Ishikawa (cell line): ENCODE measurements around the gene USP53.

Experiments
- CEBPB ChIP-seq: IDR thresholded peaks from 2 replicates; pipeline ENCODE4 v1.6.1; 2012
- CREB1 ChIP-seq: IDR thresholded peaks from 2 replicates; pipeline ENCODE4 v1.6.1; 2012; ENCODE audit warnings: low read depth
- EGR1 ChIP-seq: IDR thresholded peaks from 2 replicates; pipeline ENCODE4 v1.6.1; 2012
- EP300 ChIP-seq: IDR thresholded peaks from 2 replicates; pipeline ENCODE4 v1.6.1; 2012; ENCODE audit warnings: borderline replicate concordance
- FOXM1 ChIP-seq: IDR thresholded peaks from 2 replicates; pipeline ENCODE4 v1.6.1; 2012; ENCODE audit warnings: low read depth, borderline replicate concordance
- MAX ChIP-seq: IDR thresholded peaks from 2 replicates; pipeline ENCODE4 v1.6.1; 2012
- NFIC ChIP-seq: IDR thresholded peaks from 2 replicates; pipeline ENCODE4 v1.6.1; 2012
- RAD21 ChIP-seq: IDR thresholded peaks from 2 replicates; pipeline ENCODE4 v1.6.1; 2012; ENCODE audit warnings: low read depth
- REST ChIP-seq: IDR thresholded peaks from 2 replicates; pipeline ENCODE4 v1.6.1; 2012; ENCODE audit warnings: low read depth, mild to moderate bottlenecking
- TAF1 ChIP-seq: IDR thresholded peaks from 2 replicates; pipeline ENCODE4 v1.6.1; 2012; ENCODE audit warnings: low read depth, mild to moderate bottlenecking
- TCF12 ChIP-seq: IDR thresholded peaks from 2 replicates; pipeline ENCODE4 v1.6.1; 2012; ENCODE audit warnings: low read depth
- TEAD4 ChIP-seq: IDR thresholded peaks from 2 replicates; pipeline ENCODE4 v1.6.1; 2012
- USF1 ChIP-seq: IDR thresholded peaks from 2 replicates; pipeline ENCODE4 v1.6.1; 2012
- YY1 ChIP-seq: IDR thresholded peaks from 2 replicates; pipeline ENCODE4 v1.6.1; 2012; ENCODE audit warnings: low read depth
- ZBTB7A ChIP-seq: IDR thresholded peaks from 2 replicates; pipeline ENCODE4 v1.6.1; 2012; ENCODE audit warnings: low read depth

USP53 gene

GRCh38 chr4:119300101-119300978 is 87.8 kb downstream of the USP53 start:
- peak; percentile 69 for TF ChIP-seq USF1
- TF ChIP-seq TAF1 = peak; percentile 80
- peak; percentile 81 for TF ChIP-seq MAX
- TF ChIP-seq EP300 = 0 out of 2 replicates have a peak, but pooled peaks have one; percentile 14
- TF ChIP-seq NFIC = no peak
- peak; percentile 28; the same call in 1 of the 2 replicates for TF ChIP-seq TEAD4
- peak; percentile 31; the same call in 1 of the 2 replicates for TF ChIP-seq TCF12
- no peak for TF ChIP-seq YY1
- TF ChIP-seq REST = no peak

- TF ChIP-seq USF1 (no peak), REST (no peak), MAX (no peak), EGR1 (no peak), CREB1 (no peak), TAF1 (no peak)
These were observed 89.7 kb downstream of the USP53 start for GRCh38 chr4:119302073-119302832.

- no peak for TF ChIP-seq YY1
- TF ChIP-seq EGR1 = no peak
- TF ChIP-seq MAX = no peak
- no peak for TF ChIP-seq TCF12
- no peak for TF ChIP-seq ZBTB7A
- TF ChIP-seq NFIC = no peak
- no peak for TF ChIP-seq TEAD4
- no peak for TF ChIP-seq RAD21
- no peak for TF ChIP-seq USF1
- TF ChIP-seq CREB1 = no peak
- no peak for TF ChIP-seq FOXM1
- no peak for TF ChIP-seq EP300
- no peak for TF ChIP-seq REST
- TF ChIP-seq CEBPB = no peak
- no peak for TF ChIP-seq TAF1
These were observed 91.2 kb downstream of the USP53 start for GRCh38 chr4:119303587-119304305.
